Hematopoietic multipotent progenitor cell treated with erythropoietin and hydrocortisone succinate and interleukin-3 and kit ligand, for 6 days (in vitro differentiated cells): ENCODE data around the gene SLC6A17.
A peak's percentile ranks its signal among the peaks of the same experiment; 100 is the strongest.

Experiments used
- DNase-seq: peaks from one replicate; pipeline ENCODE4 v3.0.0-alpha.2; 2015

The SLC6A17 gene

GRCh38 chr1:110176299-110176956 is 26.1 kb downstream of the SLC6A17 start:
- peak; percentile 72 for DNase-seq

DNA sequence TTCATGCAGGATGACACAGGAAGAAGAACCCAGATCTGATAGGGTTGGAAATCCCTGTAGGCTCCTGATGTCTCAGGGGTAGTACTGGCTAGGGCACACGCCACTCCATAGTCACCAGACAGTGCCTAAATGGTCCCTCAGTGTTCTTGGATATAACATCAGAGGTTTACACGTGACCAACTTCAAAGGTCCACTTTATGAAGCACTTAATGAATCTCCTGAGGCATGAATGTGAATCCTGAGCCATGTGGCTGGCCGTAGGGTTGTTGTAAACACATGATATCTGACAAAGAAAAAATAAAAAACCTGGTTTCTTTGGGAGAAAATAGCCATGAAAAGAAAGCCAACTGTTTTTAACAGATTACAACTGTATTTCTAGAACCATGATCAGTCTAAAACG is 27.5 kb downstream of the SLC6A17 start:
- no peak for DNase-seq

GRCh38 chr1:110183642-110184167 is 33.4 kb downstream of the SLC6A17 start:
- DNase-seq = no peak

GRCh38 chr1:110184446-110184845 is 34.2 kb downstream of the SLC6A17 start:
- peak; percentile 62 for DNase-seq

DNA sequence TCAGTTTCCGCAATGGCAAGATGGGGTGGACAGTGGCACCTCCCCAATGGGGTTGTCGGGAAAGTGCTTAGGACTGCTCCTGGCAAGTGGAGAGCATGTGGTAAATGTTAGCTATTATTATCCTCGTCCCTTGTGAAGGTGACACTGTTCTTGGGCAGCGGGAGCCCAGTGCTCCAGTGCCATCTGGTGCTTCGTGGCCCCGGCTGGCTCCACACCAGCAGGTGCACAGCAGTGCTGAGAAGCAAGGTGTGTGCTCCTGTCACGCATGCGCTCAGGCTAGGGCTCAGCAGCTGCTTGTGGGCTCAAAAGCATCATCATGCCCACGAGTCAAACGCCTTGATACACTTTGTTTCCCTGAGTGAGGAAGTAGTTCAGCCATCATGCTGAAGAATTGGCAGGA is 34.9 kb downstream of the SLC6A17 start:
- no peak for DNase-seq

DNA sequence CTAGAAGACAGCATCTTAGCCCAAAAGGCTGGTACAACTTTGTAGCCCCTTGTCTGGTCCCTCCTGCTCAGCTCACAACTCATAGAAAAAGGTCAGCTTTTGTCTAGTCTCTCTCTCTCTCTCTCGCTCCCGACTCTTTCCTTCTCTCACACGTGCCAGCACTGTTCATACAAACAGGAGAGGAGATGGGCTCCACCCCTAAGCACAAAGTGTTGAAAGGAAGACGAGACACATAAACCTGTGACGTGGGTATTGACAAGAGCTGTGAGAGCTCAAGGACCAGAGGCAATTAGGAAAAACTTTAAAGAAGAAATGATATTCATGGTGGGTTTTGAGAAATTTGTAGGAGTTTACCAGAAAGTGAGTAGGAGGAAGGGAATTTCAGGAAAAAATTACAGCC is 36.3 kb downstream of the SLC6A17 start:
- DNase-seq = no peak

- DNase-seq = no peak
Observed at GRCh38 chr1:110187139-110187890, 37.0 kb downstream of the SLC6A17 start.

DNA sequence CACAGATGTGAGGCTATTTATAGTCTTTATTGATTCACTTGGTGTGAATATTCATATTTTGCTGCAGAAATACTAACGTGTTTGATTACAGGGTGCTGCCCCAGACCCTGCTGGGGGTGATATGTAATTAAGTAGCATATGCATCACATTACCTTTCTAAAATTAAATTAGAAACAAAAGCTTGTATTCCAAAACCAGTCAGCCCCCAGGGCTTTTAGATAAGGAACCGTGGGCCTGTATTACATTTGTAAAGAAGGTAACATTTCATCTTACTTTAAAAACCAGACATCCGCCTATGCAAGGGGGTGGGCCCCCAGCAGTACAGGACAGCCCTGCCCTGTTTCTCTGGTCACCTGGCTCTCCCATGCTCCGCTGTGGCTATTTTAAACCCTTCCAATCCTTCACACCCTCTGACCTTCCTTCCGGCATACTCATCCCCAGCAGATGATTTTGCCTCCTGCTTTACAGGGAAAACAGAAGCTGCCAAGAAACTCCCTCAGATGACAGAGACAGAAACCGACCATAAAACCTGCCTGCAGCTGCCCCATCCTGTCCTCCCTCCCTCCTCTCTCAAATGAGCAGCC is 37.8 kb downstream of the SLC6A17 start:
- DNase-seq = no peak

DNA sequence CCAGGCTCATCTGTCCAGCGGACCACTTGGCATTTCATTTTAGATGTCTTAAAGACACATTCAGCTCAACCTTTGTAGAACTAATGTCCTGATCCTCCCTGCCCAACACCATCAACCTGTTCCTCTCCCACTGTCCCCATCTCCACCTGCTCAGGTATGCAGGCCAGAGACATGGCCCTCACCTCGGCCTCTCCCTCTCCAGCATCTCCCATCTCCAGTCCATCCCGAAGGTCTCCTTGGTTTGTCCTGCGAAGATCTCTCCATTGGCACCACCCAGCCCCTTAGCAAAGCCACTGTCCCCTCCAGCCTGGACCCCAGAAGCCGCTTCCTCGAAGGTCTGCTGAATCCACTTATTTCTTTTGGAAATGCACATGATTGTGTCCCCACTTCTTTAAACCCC is 38.9 kb downstream of the SLC6A17 start:
- no peak for DNase-seq

GRCh38 chr1:110190282-110190929 is 40.1 kb downstream of the SLC6A17 start:
- peak; percentile 64 for DNase-seq

GRCh38 chr1:110192541-110192940 is 42.2 kb downstream of the SLC6A17 start:
- no peak for DNase-seq

- no peak for DNase-seq
Observed at GRCh38 chr1:110195196-110195595, 44.9 kb downstream of the SLC6A17 start.

GRCh38 chr1:110196917-110197765 is 46.8 kb downstream of the SLC6A17 start:
- DNase-seq = peak; percentile 75

DNA sequence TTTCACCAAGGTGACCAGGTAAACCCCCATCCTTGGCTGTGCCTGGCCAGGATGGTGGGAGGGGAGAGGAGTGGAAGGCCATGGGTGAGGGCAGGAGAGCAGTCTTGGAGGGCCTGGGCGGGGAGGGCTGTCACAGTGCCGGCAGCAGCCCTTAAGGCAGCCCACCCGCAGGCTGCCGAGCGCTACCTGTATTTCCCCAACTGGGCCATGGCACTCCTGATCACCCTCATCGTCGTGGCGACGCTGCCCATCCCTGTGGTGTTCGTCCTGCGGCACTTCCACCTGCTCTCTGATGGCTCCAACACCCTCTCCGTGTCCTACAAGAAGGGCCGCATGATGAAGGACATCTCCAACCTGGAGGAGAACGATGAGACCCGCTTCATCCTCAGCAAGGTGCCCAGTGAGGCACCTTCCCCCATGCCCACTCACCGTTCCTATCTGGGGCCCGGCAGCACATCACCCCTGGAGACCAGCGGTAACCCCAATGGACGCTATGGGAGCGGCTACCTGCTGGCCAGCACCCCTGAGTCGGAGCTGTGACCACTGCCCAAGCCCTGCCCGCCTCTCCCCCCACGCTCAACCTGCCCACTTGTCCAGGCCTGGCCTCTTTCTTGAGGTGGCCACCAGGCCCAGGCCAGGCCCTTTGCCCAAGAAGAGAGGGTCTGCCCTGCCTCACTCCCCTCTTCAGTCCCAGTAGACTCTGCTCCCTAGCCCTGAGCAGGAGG is 47.8 kb downstream of the SLC6A17 start:
- DNase-seq = no peak

DNA sequence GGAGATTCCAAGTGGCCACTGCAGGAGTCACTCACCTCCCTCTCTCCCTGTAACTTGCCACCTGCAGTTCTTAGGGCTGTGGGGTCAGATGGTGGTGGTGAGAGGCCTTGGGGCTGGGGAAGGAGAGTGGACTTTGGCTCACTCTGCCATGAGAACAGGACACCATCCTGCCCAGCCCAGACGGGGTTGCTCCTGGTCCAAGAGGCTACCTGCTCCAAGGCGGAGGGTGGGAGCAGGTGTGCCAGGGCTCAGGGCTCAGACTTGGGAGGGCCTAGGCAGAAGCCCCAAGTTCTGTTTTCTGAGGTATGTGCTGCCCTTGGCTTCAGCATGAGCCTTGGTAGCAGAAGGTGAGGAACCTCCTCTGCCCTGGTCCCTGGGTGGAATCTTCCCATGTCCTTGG is 48.5 kb downstream of the SLC6A17 start:
- no peak for DNase-seq

DNA sequence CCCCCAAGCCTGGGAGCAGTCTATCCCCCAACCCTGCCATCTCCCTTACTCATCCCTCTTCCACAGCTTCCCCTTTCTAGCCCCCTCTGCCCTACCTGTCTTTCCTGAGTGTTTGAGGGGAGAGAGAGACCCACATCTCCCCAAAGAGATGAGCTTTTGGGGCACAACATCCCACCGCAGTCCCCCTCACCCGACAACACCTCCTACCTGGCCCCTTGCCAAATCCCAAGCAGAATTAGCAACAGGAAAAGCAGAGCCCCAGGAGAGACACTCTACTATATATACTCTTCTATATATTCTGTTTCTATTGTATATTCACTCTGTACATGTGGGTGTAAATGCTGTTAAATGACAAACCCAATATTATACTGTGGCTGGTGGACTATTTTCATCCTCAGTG is 49.9 kb downstream of the SLC6A17 start:
- no peak for DNase-seq

DNA sequence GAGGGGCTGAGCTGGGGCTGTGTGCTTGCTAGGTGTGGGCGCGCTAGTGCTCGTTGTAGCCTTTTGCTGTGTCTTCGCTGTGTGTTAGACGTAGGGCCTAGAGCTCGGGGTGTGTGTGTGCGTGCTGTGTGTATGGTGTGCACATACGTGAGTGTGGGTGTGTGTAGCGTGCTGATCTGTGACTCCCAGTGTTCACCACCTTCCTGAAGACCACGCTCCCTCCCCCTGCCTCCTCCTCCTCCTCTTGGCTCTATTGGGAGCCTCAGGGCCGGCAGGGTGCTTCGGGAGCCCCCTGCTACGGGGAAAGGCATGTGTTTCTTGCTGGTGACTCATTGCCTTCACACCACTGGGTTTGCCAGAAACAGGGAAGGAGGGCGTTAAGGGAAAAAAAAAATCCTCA is 50.4 kb downstream of the SLC6A17 start:
- DNase-seq = no peak

GRCh38 chr1:110201157-110201825 is 51.0 kb downstream of the SLC6A17 start:
- DNase-seq = no peak

DNA sequence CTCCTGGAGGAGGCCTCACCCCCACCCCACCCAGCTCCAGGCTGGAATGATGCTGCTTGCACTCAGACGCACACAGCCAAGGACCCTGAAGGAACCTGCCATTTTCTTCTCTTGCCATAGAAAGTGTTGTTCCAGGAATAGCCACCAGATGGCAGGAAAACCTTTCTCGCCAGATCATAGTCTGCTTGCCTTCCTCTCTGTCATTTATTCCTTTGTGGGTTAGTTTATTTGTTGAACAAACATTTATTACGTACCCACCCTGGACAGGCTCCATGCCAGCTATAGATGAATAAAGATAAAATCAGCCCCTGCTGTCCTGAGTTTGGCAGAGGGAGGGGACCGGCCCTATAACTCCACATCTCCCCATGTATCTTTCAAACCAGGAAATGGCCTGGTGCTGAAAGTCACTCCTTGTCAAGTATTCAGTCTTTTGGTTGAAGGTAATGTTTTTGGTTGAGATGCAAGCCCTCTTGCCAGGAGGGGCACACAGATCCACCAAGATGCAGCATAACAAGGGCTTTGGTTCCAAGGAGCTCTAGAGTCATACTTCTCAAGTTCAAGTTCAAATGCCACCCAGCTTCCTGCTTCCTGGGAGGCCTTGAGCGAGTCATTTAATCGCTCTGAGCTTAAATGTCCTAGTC is 52.8 kb downstream of the SLC6A17 start:
- DNase-seq = peak; percentile 86

DNA sequence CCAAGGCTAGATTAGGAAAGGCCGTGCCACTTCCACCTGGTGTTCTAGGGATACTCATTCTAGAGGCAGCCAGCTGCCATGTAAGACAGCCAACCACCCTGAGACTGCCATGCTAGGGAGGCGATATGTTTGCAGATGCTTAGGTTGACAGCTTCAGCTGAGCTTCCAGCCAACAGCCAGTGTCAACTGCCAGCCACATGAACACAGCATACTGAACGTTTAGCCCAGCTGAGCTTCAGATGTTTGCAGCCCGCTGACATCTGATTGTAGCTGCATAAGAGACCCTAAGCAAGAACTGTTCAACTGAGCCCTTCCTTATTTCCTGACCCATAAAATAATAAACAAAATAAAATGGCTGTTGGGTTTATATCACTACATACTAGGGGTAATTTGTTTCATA is 54.9 kb downstream of the SLC6A17 start:
- DNase-seq = no peak
